HepG2 (cell line): ENCODE data around the gene PROM2. TPM values are rescaled to one million over a fixed set of nuclear protein-coding genes. Genes with fewer than 3 reads are reported as not detected.

Experiments
- ATAC-seq: fragments of 200-7000 bp; cut with Tn5 transposase; 3 replicates; pipeline ENCODE4 v1.9.1; 2020; ENCODE audit warnings: mild to moderate bottlenecking, moderate library complexity
- BruUV-seq: library from RNA; stranded (reverse); fragments of 400-500 nt; replicated peaks from 2 replicates; lab custom pipeline; 2021; lab: Mats Ljungman, UMichigan
- CTCF ChIA-PET: fragments of 300-600 bp; formaldehyde crosslinking; extraction: SDS; loops from one replicate; lab custom pipeline; 2021; ENCODE audit warnings: low total read pairs, inconsistent platforms, low intra/inter-chr PET ratio; lab: Yijun Ruan, JAX
- POLR2A ChIA-PET: fragments of 350-600 bp; sonication (Branson Sonifier 250); formaldehyde crosslinking; loops from one replicate; lab custom pipeline; 2020; ENCODE audit warnings: antibody characterized with exemption, inconsistent platforms; lab: Yijun Ruan, JAX
- DNase-seq: peaks from one replicate; pipeline ENCODE4 v3.0.0-alpha.2; 2015; ENCODE audit warnings: low spot score
- FAIRE-seq: peaks from 3 replicates; lab custom pipeline; 2011; peaks lifted over from hg19 to GRCh38; lab: Jason Lieb, UNC
- H2AFZ ChIP-seq: one replicate; pipeline ENCODE4 v1.6.1; 2011; ENCODE audit warnings: low read length, inconsistent platforms
- H3K27ac ChIP-seq: fragments of 300-600 bp; 3 replicates; pipeline ENCODE4 v1.8.0; 2011; ENCODE audit warnings: mixed run types, mild to moderate bottlenecking, mixed read lengths, low read length, inconsistent platforms; ENCODE audit not compliant: insufficient read depth; ENCODE audit errors: extremely low read length
- H3K27me3 ChIP-seq, 2 experiments: fragments of 200-600 bp in 1 of 2; 2 replicates in 1 of 2; 3 replicates in 1 of 2; pipeline versions ENCODE4 v1.6.0 to v1.8.0; 2011; ENCODE audit warnings: low read length in 2 of 2, mild to moderate bottlenecking in 2 of 2, moderate library complexity in 2 of 2, inconsistent platforms in 1 of 2; ENCODE audit not compliant: insufficient read depth in 2 of 2, control insufficient read depth in 1 of 2
- H3K36me3 ChIP-seq, 2 experiments: fragments of 200-600 bp in 1 of 2; replicated peaks in 1 of 2; 2 replicates in 1 of 2; 3 replicates in 1 of 2; pipeline versions ENCODE4 v1.5.1 to v1.8.0; 2011; ENCODE audit warnings: low read length in 2 of 2, inconsistent platforms in 1 of 2; ENCODE audit not compliant: insufficient read depth in 2 of 2, control insufficient read depth in 1 of 2
- H3K4me1 ChIP-seq: 2 replicates; pipeline ENCODE4 v1.5.1; 2012; ENCODE audit warnings: low read length, inconsistent platforms; ENCODE audit not compliant: insufficient read depth
- H3K4me2 ChIP-seq: 2 replicates; pipeline ENCODE4 v1.6.0; 2011; ENCODE audit warnings: low read depth, low read length, inconsistent platforms
- H3K4me3 ChIP-seq, 3 experiments: fragments of 200-600 bp in 1 of 3; sonication (generic), shearing (Covaris generic) in 1 of 3; replicated peaks in 1 of 3; 2 replicates each; pipeline ENCODE4 v1.5.1; 2011 to 2016; ENCODE audit warnings: low read length in 3 of 3, inconsistent platforms in 2 of 3, low read depth in 2 of 3, mild to moderate bottlenecking in 2 of 3, control low read depth in 1 of 3, mixed read lengths in 1 of 3; ENCODE audit not compliant: insufficient read depth in 1 of 3
- H3K79me2 ChIP-seq: one replicate; pipeline ENCODE4 v1.6.1; 2011; ENCODE audit warnings: low read length, inconsistent platforms; ENCODE audit not compliant: insufficient read depth
- H3K9ac ChIP-seq: 2 replicates; pipeline ENCODE4 v1.6.0; 2011; ENCODE audit warnings: mild to moderate bottlenecking, low read depth, low read length, inconsistent platforms; ENCODE audit not compliant: insufficient read depth
- H3K9me3 ChIP-seq: 2 replicates; pipeline ENCODE4 v1.5.1; 2012; ENCODE audit warnings: mild to moderate bottlenecking, low read length
- H4K20me1 ChIP-seq: 2 replicates; pipeline ENCODE4 v1.6.0; 2011; ENCODE audit warnings: inconsistent platforms, mild to moderate bottlenecking, low read length, moderate library complexity; ENCODE audit not compliant: insufficient read depth
- AHDC1 ChIP-seq: sonication (generic); formaldehyde crosslinking; IDR thresholded peaks from 2 replicates; pipeline ENCODE4 v1.5.1; 2020; ENCODE audit warnings: mild to moderate bottlenecking, missing genetic modification reagents, borderline replicate concordance
- ASH2L ChIP-seq: fragments of 300-600, 200-600 bp; sonication (generic); IDR thresholded peaks from 2 replicates; pipeline ENCODE4 v1.7.0; 2017; ENCODE audit warnings: low read depth, mild to moderate bottlenecking, moderate library complexity, mixed read lengths, low read length; ENCODE audit not compliant: insufficient read length
- ATAD3A ChIP-seq: sonication (generic); formaldehyde crosslinking; IDR thresholded peaks from 2 replicates; pipeline ENCODE4 v1.4.0; 2020; ENCODE audit warnings: missing genetic modification reagents
- CCAR2 ChIP-seq: fragments of 200-400 bp; formaldehyde crosslinking; optimal IDR thresholded peaks from 2 replicates; pipeline ENCODE3; 2018; ENCODE audit warnings: low read depth, mild to moderate bottlenecking, low read length, moderate library complexity
- HNF1B ChIP-seq: sonication (generic); formaldehyde crosslinking; IDR thresholded peaks from 2 replicates; pipeline ENCODE4 v1.5.1; 2020; ENCODE audit warnings: mild to moderate bottlenecking, moderate library complexity, missing genetic modification reagents
- HOMEZ ChIP-seq: IDR thresholded peaks from 2 replicates; pipeline ENCODE4 v1.6.1; 2016; ENCODE audit warnings: low read depth
- KAT2B ChIP-seq: fragments of 150-350 bp; IDR thresholded peaks from 2 replicates; pipeline ENCODE4 v1.6.1; 2014; ENCODE audit warnings: low read depth, low read length, borderline replicate concordance
- NFKB2 ChIP-seq: sonication (generic); formaldehyde crosslinking; IDR thresholded peaks from 2 replicates; pipeline ENCODE4 v1.4.0; 2020; ENCODE audit warnings: missing genetic modification reagents, borderline replicate concordance
- RFX3 ChIP-seq: IDR thresholded peaks from 2 replicates; pipeline ENCODE4 v1.6.1; 2016; ENCODE audit warnings: missing biosample characterization, missing genetic modification reagents
- RXRA ChIP-seq: sonication (generic); formaldehyde crosslinking; IDR thresholded peaks from 2 replicates; pipeline ENCODE4 v1.5.1; 2020; ENCODE audit warnings: missing genetic modification reagents
- YEATS2 ChIP-seq: sonication (generic); formaldehyde crosslinking; IDR thresholded peaks from 2 replicates; pipeline ENCODE4 v1.4.0; 2020; ENCODE audit warnings: missing genetic modification reagents, borderline replicate concordance
- ZNF598 ChIP-seq: sonication (generic); formaldehyde crosslinking; IDR thresholded peaks from 2 replicates; pipeline ENCODE4 v1.5.1; 2020; ENCODE audit warnings: mild to moderate bottlenecking, missing genetic modification reagents, borderline replicate concordance
- ZZZ3 ChIP-seq: sonication (generic); formaldehyde crosslinking; IDR thresholded peaks from 2 replicates; pipeline ENCODE4 v1.4.0; 2020; ENCODE audit warnings: missing genetic modification reagents, mild to moderate bottlenecking, borderline replicate concordance
- WGBS: methylation state at CpG from one replicate; pipeline ENCODE4 v1.1.6; 2017; ENCODE audit warnings: low lambda C conversion rate; 5-methylcytosine and 5-hydroxymethylcytosine counted together
- in situ Hi-C: cut with HindIII; loops from 2 replicates; pipeline ENCODE4 v1.10.0; 2017; ENCODE audit warnings: low pct_unique_long_range_greater_than_20kb; ENCODE audit not compliant: extremely low pct_ligation_motif_present
- intact Hi-C: fragments of 100-400 bp; cut with micrococcal nuclease; formaldehyde crosslinking; loops from one replicate; pipeline ENCODE4 v1.10.0; 2022; ENCODE audit not compliant: unreplicated experiment
- polyA plus RNA-seq, 8 experiments: library from polyadenylated mRNA; depleted of rRNA in 3 of 8; stranded (reverse) in 7 of 8; unstranded in 1 of 8; fragments of >200 nt; fragmentation: Illumina TruSeq in 4 of 8; extraction: Trizol in 4 of 8; gene quantifications; 2 replicates each; pipeline versions ENCODE4 v1.2.1 to v1.2.3, GENCODE V29; 2011 to 2016; ENCODE audit warnings: low read depth in 4 of 8, missing spikeins in 1 of 8, mixed read lengths in 1 of 8; ENCODE audit not compliant: insufficient read depth in 1 of 8
- total RNA-seq, 5 experiments: library from RNA; depleted of rRNA; stranded (reverse); fragments of >200 nt; fragmentation: Illumina TruSeq; extraction: Trizol; gene quantifications; 2 replicates each; pipeline ENCODE4 v1.2.3, GENCODE V29; 2016; ENCODE audit warnings: low read depth in 1 of 5

The PROM2 gene
- total and polyA plus RNA-seq, 2 of the 13 experiments (the other 11 are each of a cell fraction or from before 2014, with no cell fraction given), result not detected

GRCh38 chr2:95334916-95335641 is 60.8 kb downstream of the PROM2 start:
- no peak overlapping the region for H2AFZ ChIP-seq
- ChIA-PET CTCF (no interaction called here), POLR2A (no interaction called here)
- H3K9me3 ChIP-seq, result no peaks in the 10 kb centered on the region
- BruUV-seq, result no TSS peak
- no peak overlapping the region for H3K4me2 ChIP-seq
- ATAC-seq (no peak), DNase-seq (no peak), FAIRE-seq (no peak)
- H3K27me3 ChIP-seq, result peaks cover 3 to 42% of the 10 kb centered on the region in 2 experiments; a peak in 4 of 5 replicates
- H3K27ac ChIP-seq, result no peak overlapping the region
- no peak overlapping the region for H3K4me3 ChIP-seq
- in situ Hi-C loops (no loop called here), intact Hi-C loops (no loop called here)
- no peaks in the 10 kb centered on the region for H3K36me3 ChIP-seq
- no peaks in the 10 kb centered on the region for H3K4me1 ChIP-seq
- no peaks in the 10 kb centered on the region for H3K79me2 ChIP-seq
- no peak for TF ChIP-seq CCAR2
- TF ChIP-seq KAT2B, result no peak
- TF ChIP-seq RFX3 (CRISPR knock-in tag), result no peak
- no peak for TF ChIP-seq RXRA (CRISPR knock-in tag)
- TF ChIP-seq HOMEZ (CRISPR knock-in tag), result no peak
- no peak for TF ChIP-seq ASH2L
- no peak for TF ChIP-seq ZZZ3
- no peak for TF ChIP-seq ZNF598 (CRISPR knock-in tag)
- no peak for TF ChIP-seq NFKB2 (CRISPR knock-in tag)
- TF ChIP-seq AHDC1 (CRISPR knock-in tag), result no peak
- no peak for TF ChIP-seq YEATS2
- no peak for TF ChIP-seq HNF1B (CRISPR knock-in tag)
- no peak for TF ChIP-seq ATAD3A (CRISPR knock-in tag)
- 22% methylated on average over 1 of the region's 1 CpG for WGBS
- no peak overlapping the region for H3K9ac ChIP-seq
- no peaks in the 10 kb centered on the region for H4K20me1 ChIP-seq
